NCI-H2227 (cell line): ENCODE measurements around the gene ARL13B.

ENCODE experiments used
- DNase-seq: peaks from one replicate; lab custom pipeline; 2025; ENCODE audit not compliant: unreplicated experiment; lab: John Stamatoyannopoulos, UW

The ARL13B gene

GRCh38 chr3:94099311-94099710 is 119.4 kb downstream of the ARL13B start:
- DNase-seq: no peak

GRCh38 chr3:94101860-94102259 is 121.9 kb downstream of the ARL13B start:
- DNase-seq: no peak
